ENCODE measurements around the gene WNT2B. TPM values are rescaled to one million over a fixed set of nuclear protein-coding genes. Genes with fewer than 3 reads are reported as not detected.

Gene WNT2B
- total RNA-seq, 1 donor from 2014 or later, result 1.5 TPM

DNA sequence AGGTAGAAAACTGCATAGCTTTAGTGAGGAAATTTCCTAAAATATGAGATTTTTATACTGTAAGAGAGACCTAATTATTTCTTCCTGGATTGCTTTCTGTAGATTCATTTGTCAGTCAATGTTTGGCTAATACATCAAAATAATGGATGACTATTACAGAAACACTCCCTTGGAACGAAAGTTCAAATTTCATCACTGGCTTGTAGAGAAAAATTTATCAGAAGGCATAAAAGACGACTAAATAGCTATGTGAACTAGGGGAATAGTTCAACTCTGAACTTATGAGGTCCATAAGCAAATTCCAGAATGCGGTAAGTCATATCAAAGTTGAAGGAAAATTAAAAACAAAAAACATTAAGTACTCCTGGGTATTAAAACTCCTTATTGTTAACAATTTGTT, 36.0 kb downstream of the WNT2B start:
- ATAC-seq (no peak), DNase-seq (ENCODE audit: missing footprints) (no peak)
- intact Hi-C loops (cut with DNase I), result no loop called here

DNA sequence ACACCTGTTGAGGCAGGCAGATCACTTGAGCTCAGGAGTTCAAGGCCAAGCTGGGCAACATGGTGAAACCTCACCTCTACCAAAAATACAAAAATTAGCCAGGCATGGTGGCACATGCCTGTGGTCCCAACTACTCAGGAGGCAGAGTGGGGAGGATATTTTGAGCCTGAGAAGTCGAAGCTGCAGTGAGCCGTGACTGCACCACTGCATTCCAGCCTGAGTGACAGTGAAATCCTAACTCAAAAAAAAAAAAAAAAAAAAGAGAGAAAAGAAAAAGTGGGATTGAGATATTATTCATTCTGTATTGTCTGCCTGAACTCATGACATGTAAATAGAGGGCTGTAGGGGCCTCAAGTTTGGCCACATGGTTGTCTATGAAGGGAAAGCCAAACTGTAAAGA, 37.3 kb downstream of the WNT2B start:
- ATAC-seq (no peak), DNase-seq (ENCODE audit: missing footprints) (no peak)
- intact Hi-C loops (cut with DNase I), result no loop called here

DNA sequence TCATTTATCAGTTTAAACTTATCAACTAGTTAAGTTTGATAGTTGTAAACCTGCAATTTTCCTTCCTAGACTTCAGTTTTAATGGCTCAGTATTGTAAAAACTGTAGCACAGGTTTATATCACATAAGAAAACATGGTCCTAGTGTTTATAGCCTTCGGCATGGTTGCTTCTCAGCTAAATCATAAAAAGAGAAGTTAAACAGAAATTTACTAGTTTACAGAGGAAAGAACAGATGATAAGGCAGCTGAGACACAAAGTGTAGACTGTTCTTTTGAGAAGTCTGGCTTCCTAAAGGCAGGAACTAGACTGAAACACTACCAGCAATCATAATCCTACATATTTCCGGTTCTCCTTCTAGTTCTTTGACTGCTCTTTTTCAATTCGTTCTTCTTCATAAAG, 39.8 kb downstream of the WNT2B start:
- DNase-seq (ENCODE audit: missing footprints) (no peak), ATAC-seq (no peak)
- intact Hi-C loops (cut with DNase I), result no loop called here

DNA sequence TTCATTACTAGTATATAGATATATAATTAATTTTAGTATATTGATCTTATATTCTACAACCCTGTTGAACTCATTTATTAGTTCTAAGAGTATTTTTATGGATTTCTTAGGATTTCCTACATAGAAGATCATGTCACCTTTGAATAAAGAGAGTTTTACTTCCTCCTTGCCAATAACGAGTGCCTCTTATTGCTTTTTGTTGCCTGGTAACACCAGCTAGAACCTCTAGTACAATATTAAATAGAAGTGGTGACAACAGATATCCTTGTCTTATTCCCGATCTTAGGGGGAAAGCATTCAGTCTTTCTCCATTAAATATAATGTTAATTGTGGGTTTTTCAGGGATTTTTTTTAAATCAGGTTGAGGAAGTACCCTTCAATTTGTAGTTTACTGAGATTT, 40.8 kb downstream of the WNT2B start:
- no peak for DNase-seq (ENCODE audit: missing footprints)
- intact Hi-C loops (cut with DNase I), result no loop called here
- no peak for ATAC-seq

DNA sequence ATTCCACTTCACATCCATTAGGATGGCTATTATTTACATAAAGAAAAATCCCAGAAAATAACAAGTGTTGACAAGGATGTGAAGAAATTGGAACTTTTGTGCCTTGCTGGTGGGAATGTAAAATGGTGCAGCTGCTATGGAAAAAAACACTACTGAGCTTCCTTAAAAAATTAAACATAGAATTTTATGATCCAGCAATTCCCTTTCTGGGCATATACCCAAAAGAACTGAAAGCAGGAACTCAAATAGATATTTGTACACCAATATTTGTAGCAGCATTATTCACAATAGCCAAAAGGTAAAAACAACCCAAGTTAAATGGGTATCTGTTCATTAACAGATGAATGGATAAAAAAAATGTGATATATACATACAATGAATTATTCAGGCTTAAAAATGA, 45.6 kb downstream of the WNT2B start:
- intact Hi-C loops (cut with DNase I), result no loop called here
- ATAC-seq, result no peak
- DNase-seq (ENCODE audit: missing footprints), result no peak

DNA sequence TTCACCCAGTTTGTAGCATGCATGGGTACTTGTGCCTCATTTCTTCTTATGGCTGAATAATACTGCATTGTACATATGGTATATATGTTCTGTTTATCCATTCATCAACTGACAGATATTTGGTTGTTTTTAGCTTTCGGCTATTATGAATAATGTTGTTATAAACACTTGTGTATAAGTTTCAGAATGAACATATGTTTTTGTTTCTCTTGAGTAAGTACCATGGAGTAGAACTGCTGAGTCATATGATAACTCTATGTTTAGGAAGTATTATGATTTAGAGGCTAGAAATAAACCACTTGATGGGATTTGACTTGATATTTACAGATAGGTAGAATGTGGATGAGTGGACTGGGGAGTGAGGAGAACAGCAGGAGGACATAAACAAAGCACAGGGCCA, 48.6 kb downstream of the WNT2B start:
- DNase-seq (ENCODE audit: missing footprints), result no peak
- ATAC-seq, result no peak
- intact Hi-C loops (cut with DNase I), result no loop called here

DNA sequence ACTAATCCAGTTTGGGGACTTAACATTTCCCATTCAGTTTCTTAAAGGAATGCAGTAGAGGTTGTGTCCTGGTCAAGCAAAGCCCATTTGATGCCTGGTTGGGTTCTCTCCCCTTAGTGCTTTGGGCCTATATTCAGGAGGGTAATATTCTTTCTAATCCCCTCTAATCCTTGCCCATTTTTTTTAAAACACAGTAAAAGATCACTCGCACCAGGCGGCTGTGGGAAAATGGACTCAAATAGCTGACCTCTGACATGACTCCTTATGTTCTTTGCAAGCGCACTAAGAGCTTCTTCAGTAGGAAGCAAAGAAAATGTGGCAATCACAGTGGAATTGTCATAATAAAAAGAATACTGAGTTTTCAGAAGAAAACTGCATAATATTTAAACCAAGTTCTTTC, 49.9 kb downstream of the WNT2B start:
- no peak for ATAC-seq
- intact Hi-C loops (cut with DNase I), result no loop called here
- no peak for DNase-seq (ENCODE audit: missing footprints)

DNA sequence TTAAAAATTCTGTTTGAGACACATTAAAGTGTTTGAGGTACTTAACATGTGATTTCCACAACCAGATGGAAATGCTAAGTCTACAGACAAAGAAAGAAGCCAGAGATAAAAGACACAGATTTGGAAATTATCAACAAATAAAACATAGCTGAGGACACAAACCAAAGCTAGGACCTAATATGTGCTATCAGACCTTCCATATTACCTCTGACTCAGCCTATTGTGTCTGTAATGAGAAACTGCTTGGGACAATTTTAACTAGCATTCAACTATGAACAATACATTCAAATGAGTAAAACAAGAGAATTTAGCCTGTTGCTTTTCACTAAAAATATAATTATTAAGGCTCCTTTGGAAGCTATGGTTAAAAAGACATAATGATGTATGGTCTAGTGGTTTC, 54.6 kb downstream of the WNT2B start:
- ATAC-seq (no peak), DNase-seq (ENCODE audit: missing footprints) (no peak)
- intact Hi-C loops (cut with DNase I), result no loop called here

DNA sequence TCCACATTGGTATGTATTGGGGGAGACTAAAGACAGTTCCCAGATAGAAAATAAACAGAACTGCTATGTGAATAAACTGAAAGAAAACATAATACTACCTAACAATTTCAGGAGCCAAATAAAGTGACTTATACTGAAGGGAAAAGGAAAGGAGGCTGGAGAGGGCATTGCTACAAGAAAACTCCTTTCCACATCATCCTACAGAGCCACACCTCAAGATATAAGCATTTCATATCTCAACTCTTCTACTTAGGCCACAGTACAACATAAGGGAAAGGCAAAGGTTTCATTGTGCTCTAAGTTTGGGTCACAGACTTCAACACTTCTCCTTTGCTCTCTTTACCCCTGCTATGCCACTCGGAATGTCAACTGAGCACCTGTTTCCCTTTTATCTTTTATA, 55.3 kb downstream of the WNT2B start:
- intact Hi-C loops (cut with DNase I), result no loop called here
- ATAC-seq, result no peak

DNA sequence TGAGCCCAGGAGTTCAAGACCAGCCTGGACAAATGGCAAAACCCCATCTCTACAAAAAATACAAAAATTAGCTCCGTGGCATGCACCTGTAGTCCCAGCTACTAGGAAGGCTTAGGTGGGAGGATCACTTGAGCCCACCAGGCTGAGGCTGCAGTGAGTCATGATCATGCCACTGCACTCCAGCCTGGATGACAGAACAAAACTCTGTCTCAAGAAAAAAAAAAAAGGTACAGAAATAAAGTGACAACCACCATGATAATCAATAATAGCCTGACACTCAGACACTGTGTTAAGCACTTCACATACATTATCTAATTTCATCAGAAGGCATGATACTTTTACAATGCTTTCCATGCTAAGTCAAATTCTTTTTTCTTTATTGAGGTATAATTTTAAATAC, 57.0 kb downstream of the WNT2B start:
- DNase-seq (ENCODE audit: missing footprints), result no peak
- no peak for ATAC-seq
- intact Hi-C loops (cut with DNase I), result no loop called here

More for the DNA sequence above, 55.3 kb downstream of the WNT2B start:
- no peak for DNase-seq (ENCODE audit: missing footprints)

DNA sequence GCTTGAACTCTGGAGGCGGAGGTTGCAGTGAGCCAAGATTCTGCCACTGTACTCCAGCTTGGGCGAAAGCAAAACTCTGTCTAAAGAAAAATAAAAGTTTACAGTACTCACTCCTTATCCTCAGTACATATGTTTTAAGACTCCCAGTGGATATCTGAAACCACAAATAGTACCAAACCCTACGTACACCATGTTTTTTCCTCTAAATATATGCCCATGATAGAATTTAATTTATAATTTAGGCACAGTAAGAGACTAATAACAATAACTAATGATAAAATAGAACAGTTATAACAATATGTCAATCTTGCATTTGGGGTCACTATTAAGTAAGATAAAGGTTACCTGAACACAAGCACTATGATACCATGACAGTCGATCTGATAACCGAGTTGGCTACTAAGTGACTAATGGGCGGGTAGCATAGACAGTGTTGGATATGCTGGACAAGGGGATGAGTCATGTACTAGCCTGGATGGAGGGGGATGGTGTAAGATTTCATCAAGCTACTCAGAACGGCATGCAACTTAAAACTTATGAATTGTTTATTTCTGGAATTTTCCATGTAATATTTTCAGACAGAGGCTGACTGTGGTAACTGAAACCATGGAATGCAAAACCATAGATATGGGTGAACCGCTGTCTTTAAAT, 66.5 kb downstream of the WNT2B start:
- no peak for ATAC-seq
- intact Hi-C loops (cut with DNase I), result no loop called here
- DNase-seq (ENCODE audit: missing footprints), result no peak

DNA sequence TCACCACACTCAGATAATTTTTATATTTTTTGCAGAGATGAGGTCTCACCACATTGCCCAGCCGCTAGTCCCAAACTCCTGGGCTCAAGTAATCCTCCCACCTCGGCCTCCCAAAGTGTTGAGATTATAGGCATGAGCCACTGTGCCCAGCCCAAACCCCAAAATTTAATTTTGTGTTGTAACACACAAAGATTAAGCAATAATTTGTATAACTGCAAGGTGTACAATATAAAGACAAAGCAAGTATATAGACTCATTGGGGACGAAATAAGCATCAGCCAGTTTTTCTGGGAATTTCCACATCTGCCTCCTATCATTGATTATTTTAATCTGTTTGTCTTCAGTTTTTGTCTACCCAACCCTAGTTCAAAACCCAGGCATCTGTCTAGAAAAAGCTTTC, 67.5 kb downstream of the WNT2B start:
- ATAC-seq (no peak), DNase-seq (ENCODE audit: missing footprints) (no peak)
- intact Hi-C loops (cut with DNase I), result no loop called here

Small RNA genes within 50 kb of the gene (microRNA-seq; reads per million reads assigned to microRNA genes)
- gene MIR4256, result not detected

Other genes with a start within 250 kb of the WNT2B start
- gene CTTNBP2NL, start 112.8 kb upstream of the WNT2B start, total RNA-seq, result 12.5 TPM
- gene ST7L, start 110.2 kb downstream of the WNT2B start, total RNA-seq, result 10.6 TPM
- gene CAPZA1, start 110.9 kb downstream of the WNT2B start, total RNA-seq, result 30.5 TPM
- 16.1 TPM for gene MOV10, start 165.7 kb downstream of the WNT2B start, total RNA-seq
- 118 TPM for gene RHOC, start 198.2 kb downstream of the WNT2B start, total RNA-seq
- gene PPM1J, start 206.4 kb downstream of the WNT2B start, total RNA-seq, result 5.3 TPM